ENCODE measurements around the gene TMEM116. TPM values are rescaled to one million over a fixed set of nuclear protein-coding genes. Genes with fewer than 3 reads are reported as not detected.
"Not testable (repeated sequence)": the region's sequence is repeated elsewhere in the genome, so short reads cannot be mapped to it uniquely, and the experiment has no call there.

The TMEM116 gene
- total RNA-seq, 4 donors from 2014 or later: 17.6 to 35.9 (median 25.2) TPM

GRCh38 chr12:112000820-112001219 lies 12.1 kb downstream of the TMEM116 start:
- no peaks in the 10 kb centered on the region for H3K9me3 ChIP-seq
- no peak for DNase-seq
- no peak overlapping the region for H3K27ac ChIP-seq
- in situ Hi-C loops (cut with MboI; ENCODE audit: low pct_ligation_motif_present in 1 of 4, low pct_unique_long_range_greater_than_20kb in 1 of 4, low sequenced_read_pairs in 3 of 4): no loop called here
- no peak overlapping the region for H3K4me3 ChIP-seq
- no peak for TF ChIP-seq POLR2A (IDR thresholded peaks at IDR 0.05)
- no peak for TF ChIP-seq POLR2AphosphoS5 (IDR thresholded peaks at IDR 0.05)
- TF ChIP-seq EP300 (IDR thresholded peaks at IDR 0.05; ENCODE audit: low read depth): no peak
- TF ChIP-seq CTCF (IDR thresholded peaks at IDR 0.05): no peak
- 92 to 93% methylated on average over 5 to 8 of the region's 8 CpGs for WGBS, 2 donors (ENCODE audit: low coverage in 1 of 2)
- intact Hi-C loops (cut with DNase I; ENCODE audit: low total_unique reads): no loop called here
- peaks cover 0 to 7% (median 3%) of the 10 kb centered on the region in 4 donors for H3K4me1 ChIP-seq
- no peaks in the 10 kb centered on the region for H3K36me3 ChIP-seq
- H3K27me3 ChIP-seq: no peaks in the 10 kb centered on the region

- intact Hi-C loops (cut with DNase I; ENCODE audit: low total_unique reads); H3K9me3 ChIP-seq; H3K27me3 ChIP-seq; DNase-seq; H3K36me3 ChIP-seq; H3K4me3 ChIP-seq; H3K27ac ChIP-seq; in situ Hi-C loops (cut with MboI; ENCODE audit: low pct_ligation_motif_present in 1 of 4, low pct_unique_long_range_greater_than_20kb in 1 of 4, low sequenced_read_pairs in 3 of 4); H3K4me1 ChIP-seq: not testable (repeated sequence)
- 89 to 91% methylated on average over 4 to 9 of the region's 9 CpGs for WGBS, 2 donors (ENCODE audit: low coverage in 1 of 2)
Observed at GRCh38 chr12:111999129-111999528, 13.8 kb downstream of the TMEM116 start.

GRCh38 chr12:111998015-111998414 lies 14.9 kb downstream of the TMEM116 start:
- H3K36me3 ChIP-seq: no peaks in the 10 kb centered on the region
- 87 to 100% methylated on average over 2 to 4 of the region's 4 CpGs for WGBS, 2 donors (ENCODE audit: low coverage in 1 of 2)
- intact Hi-C loops (cut with DNase I; ENCODE audit: low total_unique reads) (no loop called here), in situ Hi-C loops (cut with MboI; ENCODE audit: low pct_ligation_motif_present in 1 of 4, low pct_unique_long_range_greater_than_20kb in 1 of 4, low sequenced_read_pairs in 3 of 4) (no loop called here)
- no peaks in the 10 kb centered on the region for H3K4me1 ChIP-seq
- no peak overlapping the region for H3K4me3 ChIP-seq
- no peaks in the 10 kb centered on the region for H3K27me3 ChIP-seq
- no peak overlapping the region for H3K27ac ChIP-seq
- no peak for TF ChIP-seq POLR2AphosphoS5 (IDR thresholded peaks at IDR 0.05)
- no peak for TF ChIP-seq EP300 (IDR thresholded peaks at IDR 0.05; ENCODE audit: low read depth)
- TF ChIP-seq POLR2A (IDR thresholded peaks at IDR 0.05): no peak
- no peak for TF ChIP-seq CTCF (IDR thresholded peaks at IDR 0.05)
- DNase-seq: no peak
- H3K9me3 ChIP-seq: no peaks in the 10 kb centered on the region

GRCh38 chr12:111997300-111997699 lies 15.7 kb downstream of the TMEM116 start:
- Histone ChIP-seq H3K27ac (no peak overlapping the region), H3K4me3 (no peak overlapping the region), H3K36me3 (no peaks in the 10 kb centered on the region), H3K4me1 (no peaks in the 10 kb centered on the region), H3K9me3 (no peaks in the 10 kb centered on the region), H3K27me3 (no peaks in the 10 kb centered on the region)
- intact Hi-C loops (cut with DNase I; ENCODE audit: low total_unique reads) (no loop called here), in situ Hi-C loops (cut with MboI; ENCODE audit: low pct_ligation_motif_present in 1 of 4, low pct_unique_long_range_greater_than_20kb in 1 of 4, low sequenced_read_pairs in 3 of 4) (no loop called here)
- DNase-seq: no peak
- no peak for TF ChIP-seq POLR2A (IDR thresholded peaks at IDR 0.05)
- TF ChIP-seq CTCF (IDR thresholded peaks at IDR 0.05): no peak
- no peak for TF ChIP-seq EP300 (IDR thresholded peaks at IDR 0.05; ENCODE audit: low read depth)
- TF ChIP-seq POLR2AphosphoS5 (IDR thresholded peaks at IDR 0.05): no peak
- 93 to 100% methylated on average over 2 of the region's 2 CpGs for WGBS, 2 donors (ENCODE audit: low coverage in 1 of 2)

- Histone ChIP-seq H3K4me3 (no peak overlapping the region), H3K27ac (no peak overlapping the region), H3K4me1 (no peaks in the 10 kb centered on the region), H3K27me3 (no peaks in the 10 kb centered on the region), H3K9me3 (no peaks in the 10 kb centered on the region), H3K36me3 (no peaks in the 10 kb centered on the region)
- TF ChIP-seq EP300 (IDR thresholded peaks at IDR 0.05; ENCODE audit: low read depth) (no peak), CTCF (IDR thresholded peaks at IDR 0.05) (no peak), POLR2A (IDR thresholded peaks at IDR 0.05) (no peak), POLR2AphosphoS5 (IDR thresholded peaks at IDR 0.05) (no peak)
- 95% methylated on average over 1 of the region's 1 CpG; no CpG with 5 or more reads in 1 of the 2 donors for WGBS, 2 donors (ENCODE audit: low coverage in 1 of 2)
- no peak for DNase-seq
- in situ Hi-C loops (cut with MboI; ENCODE audit: low pct_ligation_motif_present in 1 of 4, low pct_unique_long_range_greater_than_20kb in 1 of 4, low sequenced_read_pairs in 3 of 4): no loop called here
- intact Hi-C loops (cut with DNase I; ENCODE audit: low total_unique reads): no loop called here
Observed at GRCh38 chr12:111995782-111996480, 17.0 kb downstream of the TMEM116 start.

GRCh38 chr12:111994211-111995111 lies 18.5 kb downstream of the TMEM116 start:
- H3K9me3 ChIP-seq; DNase-seq; H3K36me3 ChIP-seq; H3K4me1 ChIP-seq; intact Hi-C loops (cut with DNase I; ENCODE audit: low total_unique reads); in situ Hi-C loops (cut with MboI; ENCODE audit: low pct_ligation_motif_present in 1 of 4, low pct_unique_long_range_greater_than_20kb in 1 of 4, low sequenced_read_pairs in 3 of 4); H3K27me3 ChIP-seq: not testable (repeated sequence)
- H3K4me3 ChIP-seq: peak overlapping the region in 1 of 4 donors; percentile 20
- 47 to 54% methylated on average over 7 to 17 of the region's 17 CpGs for WGBS, 2 donors (ENCODE audit: low coverage in 1 of 2)
- H3K27ac ChIP-seq: peak overlapping the region in 2 of 4 donors; percentile 3 to 18

Measured in transverse colon (tissue), 4 donors.